ENCODE data around the gene RIMBP2.
"Not testable (repeated sequence)": the region's sequence is repeated elsewhere in the genome, so short reads cannot be mapped to it uniquely, and the experiment has no call there.

Gene RIMBP2, protein sequence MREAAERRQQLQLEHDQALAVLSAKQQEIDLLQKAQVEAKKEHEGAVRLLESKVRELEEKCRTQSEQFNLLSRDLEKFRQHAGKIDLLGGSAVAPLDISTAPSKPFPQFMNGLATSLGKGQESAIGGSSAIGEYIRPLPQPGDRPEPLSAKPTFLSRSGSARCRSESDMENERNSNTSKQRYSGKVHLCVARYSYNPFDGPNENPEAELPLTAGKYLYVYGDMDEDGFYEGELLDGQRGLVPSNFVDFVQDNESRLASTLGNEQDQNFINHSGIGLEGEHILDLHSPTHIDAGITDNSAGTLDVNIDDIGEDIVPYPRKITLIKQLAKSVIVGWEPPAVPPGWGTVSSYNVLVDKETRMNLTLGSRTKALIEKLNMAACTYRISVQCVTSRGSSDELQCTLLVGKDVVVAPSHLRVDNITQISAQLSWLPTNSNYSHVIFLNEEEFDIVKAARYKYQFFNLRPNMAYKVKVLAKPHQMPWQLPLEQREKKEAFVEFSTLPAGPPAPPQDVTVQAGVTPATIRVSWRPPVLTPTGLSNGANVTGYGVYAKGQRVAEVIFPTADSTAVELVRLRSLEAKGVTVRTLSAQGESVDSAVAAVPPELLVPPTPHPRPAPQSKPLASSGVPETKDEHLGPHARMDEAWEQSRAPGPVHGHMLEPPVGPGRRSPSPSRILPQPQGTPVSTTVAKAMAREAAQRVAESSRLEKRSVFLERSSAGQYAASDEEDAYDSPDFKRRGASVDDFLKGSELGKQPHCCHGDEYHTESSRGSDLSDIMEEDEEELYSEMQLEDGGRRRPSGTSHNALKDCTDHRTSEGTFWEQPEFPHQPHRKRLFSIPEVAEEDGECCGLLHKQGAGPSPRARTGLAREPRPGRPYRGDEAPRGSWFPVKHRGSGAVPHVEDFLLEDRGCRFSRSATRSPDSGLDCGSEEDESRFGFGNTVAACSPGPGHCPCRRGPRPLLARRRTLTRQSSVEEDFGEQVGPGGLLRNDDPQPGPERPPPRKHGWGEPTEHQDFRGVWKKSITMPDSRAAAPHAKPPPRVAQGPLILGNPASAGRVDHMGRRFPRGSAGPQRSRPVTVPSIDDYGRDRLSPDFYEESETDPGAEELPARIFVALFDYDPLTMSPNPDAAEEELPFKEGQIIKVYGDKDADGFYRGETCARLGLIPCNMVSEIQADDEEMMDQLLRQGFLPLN (N-terminal part only)

DNA sequence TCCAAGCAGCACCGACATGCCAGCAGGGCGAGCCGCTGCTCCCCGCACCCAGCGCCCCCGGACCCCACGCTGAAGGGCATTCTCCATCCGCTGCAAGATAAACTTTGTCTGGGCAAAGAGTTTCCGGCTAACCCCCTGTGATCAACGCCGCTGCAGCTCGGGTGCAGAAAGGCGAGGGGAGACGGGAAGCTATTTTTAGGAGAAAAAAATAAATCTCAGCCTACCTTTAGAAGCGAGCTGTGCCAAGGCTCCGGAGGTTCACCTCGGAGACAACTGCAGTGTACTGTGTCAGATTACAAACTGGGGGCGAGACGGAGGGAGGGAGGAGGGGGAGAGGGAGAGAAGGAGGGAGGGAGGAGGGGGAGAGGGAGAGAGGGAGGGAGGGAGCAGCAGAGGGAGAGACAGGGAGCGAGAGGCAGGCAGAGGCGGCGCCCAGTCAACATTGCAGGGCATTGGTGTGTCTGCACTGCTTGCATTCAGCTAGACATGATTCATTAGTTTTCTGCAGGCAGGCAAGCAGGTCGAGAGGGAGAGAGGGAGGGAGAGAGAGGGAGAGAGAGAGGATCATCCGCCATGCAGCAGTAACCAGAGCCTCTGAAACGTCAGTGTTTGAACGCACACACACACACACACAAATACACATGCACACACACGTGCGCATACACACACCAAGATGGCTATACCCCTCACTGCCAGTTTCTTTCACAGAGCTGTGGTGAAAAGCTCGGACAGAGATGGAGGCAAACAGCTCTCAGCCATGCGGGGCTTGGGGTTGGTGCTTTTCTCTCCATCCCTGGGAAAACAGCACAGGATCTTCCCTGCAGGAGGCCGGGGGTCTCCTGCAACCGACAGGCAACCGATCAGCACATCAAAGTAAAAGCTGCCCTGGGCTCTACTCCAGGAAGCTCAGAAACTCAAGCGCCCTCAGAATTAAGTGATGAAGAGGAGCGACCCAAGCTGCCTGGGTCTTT, at the start of gene RIMBP2:
Gene RIMBP2, minus strand, starts transcription at position 302 of the 971 bp plus-strand sequence. CDS start 237,286 bp downstream, outside the sequence.
- DNase-seq (ENCODE audit: low read depth) = no peak

DNA sequence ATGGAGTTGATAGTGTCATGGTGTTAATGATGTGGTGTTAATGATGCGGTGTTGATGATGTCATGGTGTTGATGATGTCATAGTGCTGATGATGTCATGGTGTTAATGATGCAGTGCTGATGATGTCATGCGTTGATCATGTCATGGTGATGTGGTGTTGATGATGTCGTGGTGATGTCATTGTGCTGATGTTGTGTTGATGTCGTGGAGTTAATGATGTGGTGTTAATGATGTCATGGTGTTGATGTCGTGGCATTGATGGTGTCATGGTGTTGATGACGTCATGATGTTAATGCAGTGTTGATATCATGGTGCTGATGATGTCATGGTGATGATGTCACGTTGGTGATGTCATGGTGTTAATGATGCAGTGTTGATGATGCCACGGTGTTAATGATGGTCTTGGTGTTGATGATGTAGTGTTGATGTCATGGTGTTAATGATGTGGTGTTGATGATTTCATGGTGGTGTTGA, 49.1 kb upstream of the RIMBP2 start:
- peak; percentile 28 for DNase-seq (ENCODE audit: low read depth)

DNA sequence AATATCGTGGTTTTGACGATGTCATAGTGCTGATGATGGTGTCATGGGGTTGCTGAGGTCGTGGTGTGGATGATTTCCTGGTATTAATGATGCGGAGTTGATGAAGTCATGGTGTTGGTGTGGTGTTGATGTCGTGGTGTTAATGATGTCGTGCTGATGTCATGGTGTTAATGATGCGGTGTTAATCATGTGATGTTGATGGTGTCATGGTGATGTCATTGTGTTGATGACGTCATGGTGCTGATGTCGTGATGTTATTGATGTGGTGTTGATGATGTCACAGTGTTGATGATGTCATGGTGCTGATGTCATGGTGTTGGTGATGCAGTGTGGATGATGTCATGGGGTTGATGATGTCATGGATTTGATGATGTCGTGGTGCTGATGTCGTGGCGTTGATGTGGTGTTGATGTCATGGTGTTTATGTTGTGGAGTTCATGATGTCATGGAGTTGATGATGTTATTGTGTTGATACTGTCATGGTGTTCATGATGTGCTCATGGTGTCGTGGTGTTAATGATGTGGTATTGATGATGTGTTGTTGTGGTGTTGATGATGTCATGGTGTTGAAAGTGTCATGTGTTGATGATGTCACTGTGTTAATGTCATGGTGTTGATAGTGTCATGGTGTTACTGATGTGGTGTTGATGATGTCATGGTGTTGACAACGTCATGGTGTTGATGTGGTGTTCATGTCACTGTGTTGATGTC, 48.5 kb upstream of the RIMBP2 start:
- DNase-seq (ENCODE audit: low read depth) = peak; percentile 50

DNA sequence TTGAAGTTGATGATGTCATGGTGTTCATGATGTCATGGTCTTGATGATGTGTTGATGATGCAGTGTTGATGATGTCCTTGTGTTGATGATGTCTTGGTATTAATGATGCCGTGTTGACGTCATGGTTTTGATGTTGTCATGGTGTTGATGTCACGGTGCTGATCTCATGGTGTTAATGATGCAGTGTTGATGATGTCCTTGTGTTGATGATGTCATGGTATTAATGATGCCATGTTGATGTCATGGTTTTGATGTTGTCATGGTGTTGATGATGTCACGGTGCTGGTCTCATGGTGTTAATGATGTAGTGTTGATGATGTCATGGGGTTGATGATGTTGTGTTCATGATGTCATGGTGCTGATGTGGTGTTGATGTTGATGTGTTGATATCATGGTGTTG, 48.0 kb upstream of the RIMBP2 start:
- DNase-seq (ENCODE audit: low read depth) = peak; percentile 20

DNA sequence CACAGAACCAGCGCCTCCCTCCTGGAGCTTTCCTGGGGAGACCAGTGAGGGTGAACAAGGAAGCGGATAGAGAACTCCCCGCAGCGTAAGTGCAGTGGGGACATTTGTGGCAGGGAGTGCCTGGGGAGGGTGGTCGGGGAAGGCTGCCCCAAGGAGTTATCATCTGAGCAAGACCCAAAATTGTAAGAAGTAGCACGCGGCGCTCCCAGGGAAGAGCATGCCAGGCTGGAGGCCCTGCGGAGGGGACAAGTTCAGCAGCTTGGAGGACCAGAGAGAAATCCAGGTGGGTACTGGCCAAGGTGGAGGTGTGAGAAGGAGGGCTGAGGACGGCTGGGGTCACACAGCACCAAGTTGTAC, 46.2 kb upstream of the RIMBP2 start:
- no peak for DNase-seq (ENCODE audit: low read depth)

DNA sequence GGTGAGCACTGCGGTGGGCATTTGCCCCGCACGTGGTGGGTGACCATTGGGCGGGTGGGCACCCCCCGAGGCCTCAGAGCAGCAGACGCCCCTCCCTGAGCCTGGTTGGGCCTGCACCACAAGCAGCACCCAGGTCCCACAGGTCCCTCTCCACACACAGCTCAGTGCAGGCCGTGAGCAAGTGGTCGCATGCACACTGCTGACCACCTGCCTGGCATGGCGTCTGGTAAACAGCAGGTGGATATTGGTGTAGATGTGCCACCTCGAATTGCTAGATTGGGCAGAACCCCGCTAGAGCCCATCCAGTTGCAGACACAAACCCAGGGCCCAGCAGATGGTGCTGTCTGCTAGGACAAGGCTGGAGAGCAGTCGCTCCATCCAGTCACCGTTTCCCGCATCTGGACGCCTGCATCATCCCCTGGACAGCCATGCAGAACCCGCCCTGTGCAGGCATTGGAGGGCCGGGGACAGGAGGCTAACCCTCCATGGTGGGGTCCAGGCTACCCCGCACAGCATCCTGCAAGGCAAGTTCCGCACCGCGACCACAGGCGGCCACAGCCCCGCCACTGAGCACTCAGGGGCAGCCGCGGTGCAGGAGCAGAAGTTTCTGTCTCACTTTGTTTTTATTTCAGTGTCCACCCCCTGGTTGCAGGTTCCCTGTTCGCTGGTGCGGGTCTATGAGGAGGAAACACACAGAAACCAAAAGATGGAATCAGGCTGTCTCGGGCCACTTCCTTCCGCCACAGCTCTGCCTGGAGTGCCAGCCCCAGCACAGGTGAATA, 45.6 kb upstream of the RIMBP2 start:
- peak; percentile 57 for DNase-seq (ENCODE audit: low read depth)

DNA sequence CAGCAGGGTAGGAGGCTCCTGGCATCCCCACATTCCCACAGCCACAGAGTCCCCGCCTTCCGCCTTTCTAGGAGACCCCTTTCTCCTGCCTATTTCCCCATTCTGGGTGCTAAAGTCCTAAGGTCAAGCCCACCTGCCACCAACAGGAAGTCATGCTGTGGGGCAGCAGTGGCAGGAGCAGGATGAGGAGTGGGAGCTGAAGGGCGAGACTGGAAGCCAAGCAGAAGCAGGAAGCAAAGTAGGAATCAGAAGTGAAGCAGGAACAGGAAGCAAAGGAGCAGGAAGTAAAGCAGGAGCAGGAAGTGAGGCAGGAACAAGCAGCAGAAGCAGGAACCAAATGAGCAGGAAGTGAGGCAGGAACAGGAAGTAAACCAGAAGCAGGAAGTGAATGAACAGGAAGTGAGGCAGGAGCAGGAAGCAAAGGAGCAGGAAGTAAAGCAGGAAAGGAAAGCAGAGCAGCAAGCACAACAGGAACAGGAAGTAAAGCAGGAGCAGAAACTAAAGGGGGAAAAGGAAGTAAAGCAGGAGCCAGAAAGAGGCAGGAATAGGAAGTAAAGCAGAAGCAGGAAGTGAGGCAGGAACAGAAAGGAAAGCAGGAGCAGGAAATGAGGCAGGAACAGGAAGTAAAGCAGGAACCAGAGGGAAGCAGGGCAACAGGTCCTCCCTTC, 38.3 kb upstream of the RIMBP2 start:
- DNase-seq (ENCODE audit: low read depth) = no peak

DNA sequence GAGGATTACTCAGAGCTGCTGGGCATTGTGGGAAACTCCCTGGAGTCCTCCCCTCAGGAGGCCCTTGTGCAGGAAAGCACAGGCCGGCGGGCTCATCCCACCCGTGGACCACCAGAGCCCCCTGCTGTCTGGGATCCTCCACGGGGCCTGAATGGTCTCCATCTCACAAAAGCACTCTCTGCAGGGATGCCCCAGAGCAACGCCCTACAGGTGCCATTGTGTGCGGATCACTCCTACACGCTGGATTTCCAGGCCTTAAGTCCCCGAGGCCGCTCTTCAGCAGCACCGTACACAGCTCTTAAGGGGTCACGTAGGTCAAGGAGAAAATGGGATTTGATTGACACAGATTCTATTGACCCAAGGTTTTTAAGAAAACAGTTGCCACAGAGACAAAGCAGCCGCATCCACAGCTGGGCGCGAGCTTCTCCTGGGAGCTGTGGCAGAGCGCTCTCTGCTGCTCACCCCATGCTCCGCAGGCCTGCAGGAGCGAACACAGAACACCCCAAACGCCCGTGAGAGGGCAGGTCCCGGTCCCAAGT, 36.7 kb upstream of the RIMBP2 start:
- no peak for DNase-seq (ENCODE audit: low read depth)

DNA sequence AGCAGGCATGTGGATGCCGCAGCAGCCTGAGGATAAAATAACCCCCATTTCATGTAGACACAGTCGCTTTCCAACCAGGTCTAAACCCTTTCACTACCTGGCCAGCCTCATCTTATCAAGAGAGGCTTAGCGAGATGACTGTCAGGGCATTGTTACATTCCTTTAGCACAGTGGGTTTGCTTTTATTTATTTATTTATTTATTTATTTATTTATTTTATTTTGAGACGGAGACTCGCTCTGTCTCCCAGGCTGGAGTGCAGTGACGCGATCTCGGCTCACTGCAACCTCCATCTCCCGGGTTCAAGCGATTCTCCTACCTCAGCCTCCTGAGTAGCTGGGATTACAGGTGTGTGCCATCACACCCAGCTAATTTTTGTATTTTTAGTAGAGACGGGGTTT, 35.9 kb upstream of the RIMBP2 start:
- not testable (repeated sequence) for DNase-seq (ENCODE audit: low read depth)

DNA sequence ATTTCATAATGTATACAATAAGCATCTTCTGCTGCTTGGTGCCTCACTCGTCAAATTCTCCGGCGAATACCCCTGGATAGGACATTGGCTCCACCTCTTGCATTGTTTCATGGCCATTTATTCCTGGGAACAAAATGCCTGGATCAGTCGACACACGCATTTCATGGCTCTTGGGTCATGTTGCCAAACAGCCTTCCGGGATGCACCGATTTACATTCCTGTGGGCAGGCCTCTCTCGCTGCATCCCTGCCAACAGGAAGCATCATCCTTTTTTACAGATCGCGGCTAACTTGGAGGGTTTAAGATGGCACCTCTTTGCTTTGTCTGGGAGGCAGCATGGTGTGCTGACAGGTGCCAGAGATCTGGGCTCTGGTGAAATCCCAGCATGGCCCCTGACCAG, 32.7 kb upstream of the RIMBP2 start:
- DNase-seq (ENCODE audit: low read depth) = no peak

DNA sequence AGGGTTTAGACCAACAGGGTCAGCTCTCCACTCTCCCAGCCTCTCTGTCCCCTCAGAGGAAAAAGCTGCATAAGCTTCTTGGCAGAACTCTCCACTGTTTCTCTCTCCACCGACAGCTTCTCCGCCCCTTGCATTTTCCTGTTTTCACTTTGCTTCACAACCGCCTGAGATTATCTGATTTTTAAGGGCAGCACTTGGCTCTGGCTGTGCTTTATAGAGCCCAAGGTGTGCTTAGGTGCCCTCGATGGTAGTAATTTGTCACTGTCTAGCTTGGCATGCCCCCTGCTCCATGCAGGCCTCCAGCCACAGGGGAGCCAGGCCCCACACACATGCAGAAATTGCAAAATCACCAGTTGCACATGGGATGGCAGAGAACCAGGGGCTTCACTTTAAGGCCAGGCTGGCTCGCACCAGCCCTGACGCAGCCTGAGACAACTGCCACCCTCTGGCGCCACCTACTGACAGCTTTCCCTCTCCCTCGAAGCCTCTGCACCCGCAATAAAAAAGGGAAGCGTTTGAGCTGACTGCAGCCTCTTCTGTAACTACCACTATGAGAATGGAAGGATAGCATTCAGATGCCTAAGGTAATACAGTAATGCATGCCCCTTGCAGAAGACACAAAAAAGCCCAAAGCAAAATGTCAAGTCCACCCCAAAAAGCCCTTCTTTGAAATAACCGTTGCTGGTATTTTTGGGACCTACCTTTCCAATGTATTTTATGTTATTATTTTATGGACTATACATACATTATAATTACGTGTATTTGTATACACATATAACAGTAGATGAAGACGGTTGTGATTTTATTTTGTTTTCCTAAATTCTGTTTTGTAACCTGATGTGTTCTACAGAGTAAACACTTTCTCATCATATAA, 32.0 kb upstream of the RIMBP2 start:
- DNase-seq (ENCODE audit: low read depth) = peak; percentile 55

DNA sequence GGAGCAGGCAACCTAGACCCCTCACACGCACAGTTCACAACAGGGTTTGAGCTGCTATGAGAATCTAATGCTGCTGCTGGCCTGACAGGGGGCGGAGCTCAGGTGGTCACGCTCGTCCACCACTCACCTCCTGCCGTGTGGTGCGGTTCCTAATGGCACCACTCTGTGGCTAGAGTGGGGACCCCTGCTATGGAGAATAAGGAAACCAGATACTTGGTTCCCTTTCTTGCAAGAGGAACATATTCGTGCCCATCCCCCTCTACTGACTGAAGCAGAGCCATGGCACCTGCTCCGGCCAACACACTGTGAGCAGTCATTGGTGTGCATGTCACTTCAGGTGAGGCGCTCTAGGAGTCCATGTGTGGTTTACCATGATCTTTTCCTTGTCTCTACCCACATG, 30.4 kb upstream of the RIMBP2 start:
- no peak for DNase-seq (ENCODE audit: low read depth)

DNA sequence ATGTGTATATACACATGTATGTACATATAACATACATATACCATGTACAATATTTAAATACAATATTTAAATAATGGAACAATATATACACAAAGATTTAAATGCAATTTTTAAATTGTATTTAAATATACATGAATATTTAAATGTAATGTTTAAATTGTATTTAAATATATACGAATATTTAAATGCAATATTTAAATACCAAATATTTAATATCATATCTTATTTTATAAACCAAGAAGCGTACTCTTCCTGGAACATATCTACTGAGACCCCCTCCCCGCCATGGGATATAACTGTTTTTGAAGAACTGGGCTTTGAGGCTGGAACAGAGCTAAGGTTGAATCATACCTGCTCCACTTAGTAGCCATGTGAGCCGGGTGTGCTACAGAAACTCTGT, 29.8 kb upstream of the RIMBP2 start:
- DNase-seq (ENCODE audit: low read depth) = no peak

DNA sequence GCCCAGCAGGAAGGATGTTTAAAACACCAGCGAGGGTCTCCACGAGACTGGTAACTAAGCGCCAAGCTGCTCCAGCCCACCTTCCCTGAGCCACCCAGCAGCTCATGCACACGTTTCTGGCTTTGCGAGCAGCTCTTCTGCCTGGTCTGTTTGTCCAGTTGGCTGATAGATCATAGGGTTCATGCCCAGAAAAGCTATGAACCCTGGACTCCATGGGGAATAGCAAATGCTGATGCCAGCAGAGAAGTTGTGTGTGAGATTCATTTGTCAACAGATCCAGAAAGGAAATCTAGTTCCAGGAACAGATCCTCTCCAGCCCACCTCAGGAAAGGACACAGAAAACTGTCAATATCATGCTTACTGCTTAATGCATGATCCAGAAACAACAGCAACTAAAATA, 28.2 kb upstream of the RIMBP2 start:
- no peak for DNase-seq (ENCODE audit: low read depth)

DNA sequence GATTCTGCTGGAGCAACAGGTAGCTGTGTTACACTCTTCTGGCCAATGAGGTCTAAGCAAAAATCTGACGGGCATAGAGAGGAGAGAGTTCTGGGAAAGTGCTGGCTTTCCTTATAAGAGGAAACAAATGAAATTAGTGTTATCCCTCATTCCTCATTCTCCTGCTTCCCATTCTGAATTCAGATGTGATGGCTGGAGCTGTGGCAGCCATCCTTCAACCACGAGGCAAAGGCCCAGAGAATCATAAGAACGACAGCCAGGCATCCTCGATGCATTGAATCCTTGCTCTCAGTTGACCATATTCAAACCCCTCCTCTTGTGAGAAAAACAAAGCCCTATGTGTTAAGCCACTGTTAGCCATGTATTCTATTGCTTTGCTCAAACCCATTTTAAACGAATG, 27.5 kb upstream of the RIMBP2 start:
- no peak for DNase-seq (ENCODE audit: low read depth)

DNA sequence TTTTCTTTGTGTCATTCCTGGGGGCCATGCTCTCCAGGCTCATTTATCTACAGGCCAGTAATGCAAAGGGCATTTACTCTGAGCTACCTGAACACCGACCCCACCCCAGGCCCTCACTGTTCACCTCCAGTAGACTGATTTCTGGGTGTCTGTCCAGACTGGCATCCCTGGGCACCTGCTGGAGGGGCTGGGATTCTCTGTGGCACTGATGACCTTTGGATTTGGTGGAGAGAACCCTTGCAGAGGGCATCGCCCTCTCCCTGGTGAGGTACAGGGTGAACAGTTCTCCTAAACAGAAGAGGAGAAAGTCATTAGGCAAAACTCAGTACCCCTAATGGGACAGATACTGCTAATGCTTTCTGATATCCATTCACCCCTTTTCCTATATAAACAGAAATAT, 27.1 kb upstream of the RIMBP2 start:
- DNase-seq (ENCODE audit: low read depth) = no peak

DNA sequence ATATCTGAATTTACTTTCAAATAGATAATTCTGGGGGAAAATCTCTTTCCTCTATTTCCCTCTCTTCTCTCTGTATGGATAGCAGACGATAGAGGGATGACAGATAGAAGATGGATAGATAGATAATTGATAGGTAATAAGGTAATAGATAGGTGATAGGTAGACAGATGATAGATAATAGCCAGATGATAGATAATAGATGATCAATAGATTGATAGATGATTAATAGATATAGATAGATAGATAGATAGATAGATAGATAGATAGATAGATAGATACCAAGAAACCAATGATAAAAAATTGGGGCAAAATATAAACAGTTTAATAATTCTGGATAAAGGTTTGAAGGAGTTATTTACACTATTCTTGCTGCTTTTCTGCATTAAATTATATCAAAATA, 26.6 kb upstream of the RIMBP2 start:
- no peak for DNase-seq (ENCODE audit: low read depth)

DNA sequence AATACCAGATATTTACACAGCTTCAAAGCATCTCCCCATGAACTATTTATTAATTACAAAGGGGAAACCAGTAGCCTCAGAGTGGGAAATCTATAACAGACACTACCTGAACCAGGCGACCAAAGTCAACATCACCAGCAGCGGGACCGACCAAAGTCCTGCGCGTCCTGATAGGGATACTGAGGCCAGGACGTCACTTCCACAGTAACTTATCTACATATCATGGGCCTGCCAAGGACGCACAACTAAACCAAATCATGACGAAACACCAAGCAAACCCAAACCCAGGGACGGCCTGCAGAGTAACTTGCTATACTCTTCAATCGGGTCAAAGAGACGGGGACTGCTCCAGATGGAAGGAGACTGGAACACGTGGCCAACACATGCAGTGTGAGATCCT, 26.0 kb upstream of the RIMBP2 start:
- DNase-seq (ENCODE audit: low read depth) = no peak

Measured in ELR (cell line).